IMR-90 (cell line): Measurements from ENCODE around the gene DLGAP3. TPM values are rescaled to one million over a fixed set of nuclear protein-coding genes. Genes with fewer than 3 reads are reported as not detected.

Experiments
- ATAC-seq: fragments of 200-7000 bp; cut with Tn5 transposase; 2 replicates; pipeline ENCODE4 v1.9.1; 2020; ENCODE audit warnings: low read depth, mild to moderate bottlenecking, moderate library complexity
- BruUV-seq: library from RNA; stranded (reverse); fragments of 400-500 nt; replicated peaks from 2 replicates; lab custom pipeline; 2021; lab: Mats Ljungman, UMichigan
- CTCF ChIA-PET: fragments of 300-600 bp; formaldehyde crosslinking; extraction: SDS; loops from one replicate; lab custom pipeline; 2021; ENCODE audit warnings: antibody characterized with exemption; lab: Yijun Ruan, JAX
- POLR2A ChIA-PET: fragments of 300-600 bp; sonication (Branson Sonifier 250); formaldehyde crosslinking; loops from one replicate; lab custom pipeline; 2022; ENCODE audit warnings: antibody characterized with exemption; ENCODE audit not compliant: unreplicated experiment; lab: Charles Lee
- DNase-seq: peaks from one replicate; pipeline ENCODE4 v3.0.0; 2013
- H2AFZ ChIP-seq: replicated peaks from 2 replicates; pipeline ENCODE3; 2013; ENCODE audit warnings: low read length, mild to moderate bottlenecking; ENCODE audit not compliant: poor library complexity
- H2AK5ac ChIP-seq: 2 replicates; pipeline ENCODE4 v1.6.1; 2013; ENCODE audit warnings: low read depth, low read length, inconsistent platforms
- H2AK9ac ChIP-seq: replicated peaks from 2 replicates; pipeline ENCODE3; 2013; ENCODE audit warnings: mild to moderate bottlenecking, low read depth, low read length, moderate library complexity; ENCODE audit not compliant: poor library complexity
- H2BK120ac ChIP-seq: 2 replicates; pipeline ENCODE4 v1.6.1; 2013; ENCODE audit warnings: low read depth, low read length, inconsistent platforms
- H2BK15ac ChIP-seq: 3 replicates; pipeline ENCODE4 v1.6.1; 2013; ENCODE audit warnings: low read depth, low read length, inconsistent platforms
- H2BK20ac ChIP-seq: 2 replicates; pipeline ENCODE4 v1.6.1; 2013; ENCODE audit warnings: low read depth, mild to moderate bottlenecking, inconsistent platforms, low read length, moderate library complexity
- H2BK5ac ChIP-seq: 2 replicates; pipeline ENCODE4 v1.6.1; 2013; ENCODE audit warnings: mild to moderate bottlenecking, low read depth, low read length, inconsistent platforms; ENCODE audit not compliant: poor library complexity, severe bottlenecking
- H3K14ac ChIP-seq: replicated peaks from 2 replicates; pipeline ENCODE4 v1.6.1; 2013; ENCODE audit warnings: low read depth, low read length, inconsistent platforms
- H3K18ac ChIP-seq: 2 replicates; pipeline ENCODE4 v1.6.1; 2013; ENCODE audit warnings: low read depth, low read length, control low read depth
- H3K23ac ChIP-seq: 2 replicates; pipeline ENCODE4 v1.6.1; 2013; ENCODE audit warnings: low read depth, low read length, inconsistent platforms
- H3K27ac ChIP-seq: 2 replicates; pipeline ENCODE4 v1.5.1; 2013; ENCODE audit warnings: mild to moderate bottlenecking, control low read depth, low read length; ENCODE audit not compliant: insufficient read depth
- H3K27me3 ChIP-seq: 2 replicates; pipeline ENCODE4 v1.6.1; 2013; ENCODE audit warnings: low read length; ENCODE audit not compliant: control insufficient read depth, insufficient read depth
- H3K36me3 ChIP-seq: 2 replicates; pipeline ENCODE4 v1.6.1; 2013; ENCODE audit warnings: low read length, mixed read lengths; ENCODE audit not compliant: control insufficient read depth, insufficient read depth
- H3K4ac ChIP-seq: 2 replicates; pipeline ENCODE4 v1.6.1; 2013; ENCODE audit warnings: low read depth, low read length, inconsistent platforms
- H3K4me1 ChIP-seq: 2 replicates; pipeline ENCODE4 v1.6.1; 2013; ENCODE audit warnings: low read length, mixed read lengths; ENCODE audit not compliant: control insufficient read depth, insufficient read depth
- H3K4me2 ChIP-seq: 2 replicates; pipeline ENCODE4 v1.6.1; 2013; ENCODE audit warnings: low read depth, mild to moderate bottlenecking, control low read depth, low read length, moderate library complexity
- H3K4me3 ChIP-seq: 2 replicates; pipeline ENCODE4 v1.5.1; 2013; ENCODE audit warnings: low read depth, mild to moderate bottlenecking, control low read depth, low read length, moderate library complexity; ENCODE audit not compliant: insufficient read depth
- H3K56ac ChIP-seq: 2 replicates; pipeline ENCODE4 v1.6.1; 2013; ENCODE audit warnings: low read length, inconsistent platforms; ENCODE audit not compliant: insufficient read depth; ENCODE audit errors: extremely low read depth
- H3K79me1 ChIP-seq, 2 experiments: 2 replicates each; pipeline ENCODE4 v1.6.1; 2013; ENCODE audit warnings: low read length in 2 of 2, inconsistent platforms in 1 of 2, low read depth in 1 of 2
- H3K9ac ChIP-seq: 2 replicates; pipeline ENCODE4 v1.6.1; 2013; ENCODE audit warnings: low read depth, low read length, control low read depth
- H3K9me1 ChIP-seq: 2 replicates; pipeline ENCODE4 v1.6.1; 2013; ENCODE audit warnings: low read length, inconsistent platforms; ENCODE audit not compliant: insufficient read depth
- H3K9me3 ChIP-seq: 2 replicates; pipeline ENCODE4 v1.6.1; 2013; ENCODE audit warnings: low read length; ENCODE audit not compliant: control insufficient read depth, insufficient read depth
- H4K20me1 ChIP-seq: 2 replicates; pipeline ENCODE4 v1.6.1; 2013; ENCODE audit warnings: low read length, inconsistent platforms; ENCODE audit not compliant: insufficient read depth
- H4K5ac ChIP-seq: 2 replicates; pipeline ENCODE4 v1.6.1; 2013; ENCODE audit warnings: mild to moderate bottlenecking, low read depth, low read length, control low read depth
- H4K8ac ChIP-seq, 2 experiments: 2 replicates each; pipeline ENCODE4 v1.6.1; 2013; ENCODE audit warnings: low read depth in 2 of 2, low read length in 2 of 2, control low read depth in 1 of 2, inconsistent platforms in 1 of 2
- H4K91ac ChIP-seq: 2 replicates; pipeline ENCODE4 v1.6.1; 2013; ENCODE audit warnings: low read depth, low read length, inconsistent platforms; ENCODE audit not compliant: insufficient read depth
- BHLHE40 ChIP-seq: fragments of 150-350 bp; IDR thresholded peaks from 2 replicates; pipeline ENCODE4 v1.6.1; 2016; ENCODE audit warnings: mild to moderate bottlenecking, low read depth, low read length
- CEBPB ChIP-seq: IDR thresholded peaks from 2 replicates; pipeline ENCODE4 v1.6.1; 2012; ENCODE audit warnings: low read depth, low read length, improper control_type of control experiment
- CHD1 ChIP-seq: IDR thresholded peaks from 2 replicates; pipeline ENCODE4 v1.6.1; 2012; ENCODE audit warnings: low read depth, low read length, improper control_type of control experiment
- FOS ChIP-seq: fragments of 150-350 bp; IDR thresholded peaks from 2 replicates; pipeline ENCODE4 v1.6.1; 2016; ENCODE audit warnings: low read depth, low read length
- MAFK ChIP-seq: IDR thresholded peaks from 2 replicates; pipeline ENCODE4 v1.6.1; 2012; ENCODE audit warnings: low read depth, low read length, improper control_type of control experiment
- MAZ ChIP-seq: IDR thresholded peaks from 2 replicates; pipeline ENCODE4 v1.6.1; 2012; ENCODE audit warnings: low read depth, mild to moderate bottlenecking, low read length, improper control_type of control experiment, moderate library complexity, borderline replicate concordance
- MXI1 ChIP-seq: IDR thresholded peaks from 2 replicates; pipeline ENCODE4 v1.6.1; 2012; ENCODE audit warnings: low read depth, mild to moderate bottlenecking, low read length, moderate library complexity, borderline replicate concordance
- NFE2L2 ChIP-seq: fragments of 150-350 bp; IDR thresholded peaks from 2 replicates; pipeline ENCODE4 v1.6.1; 2016; ENCODE audit warnings: low read depth, mild to moderate bottlenecking, low read length
- POLR2A ChIP-seq: IDR thresholded peaks from 2 replicates; pipeline ENCODE4 v1.6.1; 2012; ENCODE audit warnings: mild to moderate bottlenecking, low read depth, low read length
- RAD21 ChIP-seq: IDR thresholded peaks from 2 replicates; pipeline ENCODE4 v1.6.1; 2012; ENCODE audit warnings: low read length, improper control_type of control experiment
- RCOR1 ChIP-seq: IDR thresholded peaks from 2 replicates; pipeline ENCODE4 v1.6.1; 2012; ENCODE audit warnings: mild to moderate bottlenecking, low read length, improper control_type of control experiment; ENCODE audit not compliant: insufficient replicate concordance
- RFX5 ChIP-seq: IDR thresholded peaks from 2 replicates; pipeline ENCODE4 v1.8.0; 2012; ENCODE audit warnings: low read depth, mild to moderate bottlenecking, low read length, moderate library complexity
- SMC3 ChIP-seq: fragments of 150-350 bp; IDR thresholded peaks from 2 replicates; pipeline ENCODE4 v1.6.1; 2016; ENCODE audit warnings: low read depth, mild to moderate bottlenecking, antibody characterized with exemption, low read length, moderate library complexity
- USF2 ChIP-seq: fragments of 150-350 bp; IDR thresholded peaks from 2 replicates; pipeline ENCODE4 v1.6.1; 2017; ENCODE audit warnings: mild to moderate bottlenecking, antibody characterized with exemption, low read length, low read depth
- WGBS, 2 experiments: methylation state at CpG; one replicate each; pipeline versions ENCODE4 v1.1.5 to v1.1.7; 2013; ENCODE audit warnings: missing lambda C conversion rate in 2 of 2; ENCODE audit not compliant: insufficient read length in 1 of 2; ENCODE audit errors: extremely low coverage in 2 of 2; 5-methylcytosine and 5-hydroxymethylcytosine counted together
- dilution Hi-C: fragments of 300-500 bp; cut with HindIII; formaldehyde crosslinking; loops from one replicate; pipeline ENCODE4 v1.14.3; 2018; ENCODE audit warnings: low sequenced_read_pairs; ENCODE audit not compliant: unreplicated experiment
- in situ Hi-C: fragments of 300-500 bp; cut with MboI; formaldehyde crosslinking; loops from 3 replicates; pipeline ENCODE4 v1.14.3; 2019; ENCODE audit warnings: low sequenced_read_pairs, inconsistent platforms, mixed read lengths
- intact Hi-C: fragments of 100-400 bp; cut with micrococcal nuclease; formaldehyde crosslinking; loops from 2 replicates; pipeline ENCODE4 v1.10.0; 2022
- polyA plus RNA-seq, 3 experiments: library from polyadenylated mRNA; depleted of rRNA; stranded (reverse); fragments of >200 nt; gene quantifications; 2 replicates each; pipeline ENCODE4 v1.2.3, GENCODE V29; 2012; ENCODE audit warnings: low replicate concordance in 1 of 3
- total RNA-seq: library from RNA; depleted of rRNA; stranded (reverse); fragments of >200 nt; gene quantifications from 2 replicates; pipeline ENCODE4 v1.2.3, GENCODE V29; 2012
- TF ChIP-seq, protein P1 (sequence below): fragments of 150-350 bp; IDR thresholded peaks from 2 replicates; pipeline ENCODE4 v1.6.1; 2016; ENCODE audit warnings: low read depth, mild to moderate bottlenecking, low read length, moderate library complexity, borderline replicate concordance
- TF ChIP-seq, protein P2 (sequence below): conservative IDR thresholded peaks from 2 replicates; pipeline ENCODE4 v1.5.1; 2012; ENCODE audit warnings: mild to moderate bottlenecking, low read depth, low read length, improper control_type of control experiment

The DLGAP3 gene
- total and polyA plus RNA-seq, 2 of the 4 experiments (the other 2 are of a cell fraction) = 0.02 TPM; not detected in 1

- H2AK5ac ChIP-seq = no peak overlapping the region
- no peak overlapping the region for H4K5ac ChIP-seq
- ATAC-seq = no peak
- dilution Hi-C loops (no loop called here), in situ Hi-C loops (no loop called here), intact Hi-C loops (no loop called here)
- H4K91ac ChIP-seq = no peak overlapping the region
- no peaks in the 10 kb centered on the region for H3K4me1 ChIP-seq
- no peak overlapping the region for H2AK9ac ChIP-seq
- no peaks in the 10 kb centered on the region for H4K20me1 ChIP-seq
- H3K23ac ChIP-seq = no peak overlapping the region
- H3K4me3 ChIP-seq = no peak overlapping the region
- no peak overlapping the region for H2BK20ac ChIP-seq
- H2BK5ac ChIP-seq = no peak overlapping the region
- no peak overlapping the region for H3K9ac ChIP-seq
- no peak overlapping the region for H2AFZ ChIP-seq
- DNase-seq = no peak
- no CpG with 5 or more reads among the region's 2 CpGs for WGBS, 2 experiments
- no TSS peak for BruUV-seq
- no peak overlapping the region for H2BK15ac ChIP-seq
- TF ChIP-seq POLR2A (no peak), RAD21 (no peak), BHLHE40 (no peak), CEBPB (no peak), CHD1 (no peak), MAZ (no peak), SMC3 (no peak), MAFK (no peak), FOS (no peak), RCOR1 (no peak), RFX5 (no peak), USF2 (no peak), MXI1 (no peak), NFE2L2 (no peak)
- TF ChIP-seq, protein P1, sequence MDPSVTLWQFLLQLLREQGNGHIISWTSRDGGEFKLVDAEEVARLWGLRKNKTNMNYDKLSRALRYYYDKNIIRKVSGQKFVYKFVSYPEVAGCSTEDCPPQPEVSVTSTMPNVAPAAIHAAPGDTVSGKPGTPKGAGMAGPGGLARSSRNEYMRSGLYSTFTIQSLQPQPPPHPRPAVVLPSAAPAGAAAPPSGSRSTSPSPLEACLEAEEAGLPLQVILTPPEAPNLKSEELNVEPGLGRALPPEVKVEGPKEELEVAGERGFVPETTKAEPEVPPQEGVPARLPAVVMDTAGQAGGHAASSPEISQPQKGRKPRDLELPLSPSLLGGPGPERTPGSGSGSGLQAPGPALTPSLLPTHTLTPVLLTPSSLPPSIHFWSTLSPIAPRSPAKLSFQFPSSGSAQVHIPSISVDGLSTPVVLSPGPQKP = no peak
- TF ChIP-seq, protein P2, sequence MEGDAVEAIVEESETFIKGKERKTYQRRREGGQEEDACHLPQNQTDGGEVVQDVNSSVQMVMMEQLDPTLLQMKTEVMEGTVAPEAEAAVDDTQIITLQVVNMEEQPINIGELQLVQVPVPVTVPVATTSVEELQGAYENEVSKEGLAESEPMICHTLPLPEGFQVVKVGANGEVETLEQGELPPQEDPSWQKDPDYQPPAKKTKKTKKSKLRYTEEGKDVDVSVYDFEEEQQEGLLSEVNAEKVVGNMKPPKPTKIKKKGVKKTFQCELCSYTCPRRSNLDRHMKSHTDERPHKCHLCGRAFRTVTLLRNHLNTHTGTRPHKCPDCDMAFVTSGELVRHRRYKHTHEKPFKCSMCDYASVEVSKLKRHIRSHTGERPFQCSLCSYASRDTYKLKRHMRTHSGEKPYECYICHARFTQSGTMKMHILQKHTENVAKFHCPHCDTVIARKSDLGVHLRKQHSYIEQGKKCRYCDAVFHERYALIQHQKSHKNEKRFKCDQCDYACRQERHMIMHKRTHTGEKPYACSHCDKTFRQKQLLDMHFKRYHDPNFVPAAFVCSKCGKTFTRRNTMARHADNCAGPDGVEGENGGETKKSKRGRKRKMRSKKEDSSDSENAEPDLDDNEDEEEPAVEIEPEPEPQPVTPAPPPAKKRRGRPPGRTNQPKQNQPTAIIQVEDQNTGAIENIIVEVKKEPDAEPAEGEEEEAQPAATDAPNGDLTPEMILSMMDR = no peak
- H3K4me2 ChIP-seq = no peak overlapping the region
- H3K9me1 ChIP-seq = no peaks in the 10 kb centered on the region
- no peak overlapping the region for H3K27ac ChIP-seq
- no peak overlapping the region for H3K4ac ChIP-seq
- H3K14ac ChIP-seq = no peak overlapping the region
- no peak overlapping the region for H3K56ac ChIP-seq
- H3K36me3 ChIP-seq = no peaks in the 10 kb centered on the region
- H3K27me3 ChIP-seq = peaks cover 3% of the 10 kb centered on the region; the same call in 1 of the 2 replicates
- no peak overlapping the region for H4K8ac ChIP-seq
- no peak overlapping the region for H3K18ac ChIP-seq
- H3K79me1 ChIP-seq = no peaks in the 10 kb centered on the region
- ChIA-PET POLR2A (no interaction called here), CTCF (interaction anchor here (0.6 kb wide), 1 partner anchor 55 kb away, joined by 5 read pairs; no protein-coding TSS in a partner anchor)
- H2BK120ac ChIP-seq = no peak overlapping the region
- H3K9me3 ChIP-seq = no peaks in the 10 kb centered on the region
Measured at GRCh38 chr1:34914958-34915357, 14.5 kb downstream of the DLGAP3 start.
